GM19193 (cell line): ENCODE measurements around the gene TLL1.

Experiments
- POLR2A ChIP-seq: IDR thresholded peaks from 4 replicates; pipeline ENCODE4 v1.6.1; 2011; ENCODE audit not compliant: insufficient read depth, insufficient read length; ENCODE audit errors: extremely low read depth

TLL1 gene

DNA sequence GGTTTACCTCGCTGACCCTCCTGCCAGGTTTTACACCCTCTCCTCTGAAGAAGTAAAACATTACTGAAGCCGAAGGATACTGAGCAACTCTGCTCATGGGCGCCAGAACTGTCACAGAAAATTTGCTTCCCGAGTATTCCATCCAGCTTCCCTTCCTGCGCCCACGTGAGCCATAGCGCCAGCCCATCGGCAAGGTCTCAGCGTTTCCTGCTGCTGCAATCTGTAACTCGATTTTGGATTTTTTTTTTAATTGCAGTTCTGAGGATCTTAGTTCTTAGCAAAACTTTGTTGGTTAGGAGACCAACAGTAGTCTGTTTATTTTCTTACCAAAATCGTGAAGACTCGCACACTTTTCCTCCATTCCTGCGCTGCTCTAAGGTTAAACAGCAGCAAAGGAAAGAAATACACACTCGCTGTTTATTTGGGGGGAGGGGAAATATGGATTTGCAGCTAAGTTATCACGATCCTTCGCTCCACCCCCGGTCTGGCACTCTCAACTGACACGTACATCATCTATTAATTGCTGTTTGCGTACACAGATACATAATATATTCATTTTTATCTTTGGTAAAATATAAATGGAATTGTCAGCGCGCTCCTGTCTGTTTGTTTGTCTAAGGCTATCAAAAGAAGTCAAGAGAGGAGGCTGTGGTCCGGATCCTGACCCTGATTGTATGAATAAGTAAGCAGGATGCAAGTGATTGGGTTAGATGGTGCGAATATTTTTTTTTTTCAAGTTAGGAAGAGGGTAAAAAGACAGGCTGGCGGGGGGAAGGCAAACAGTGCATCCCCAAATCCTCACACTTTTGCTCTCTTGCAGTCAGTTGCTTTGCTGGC is at the start of gene TLL1:
TSS of gene TLL1 (plus strand) at position 777 of the 837 bp plus-strand sequence. CDS start 668 bp downstream, outside the sequence.
- TF ChIP-seq POLR2A: no peak

DNA sequence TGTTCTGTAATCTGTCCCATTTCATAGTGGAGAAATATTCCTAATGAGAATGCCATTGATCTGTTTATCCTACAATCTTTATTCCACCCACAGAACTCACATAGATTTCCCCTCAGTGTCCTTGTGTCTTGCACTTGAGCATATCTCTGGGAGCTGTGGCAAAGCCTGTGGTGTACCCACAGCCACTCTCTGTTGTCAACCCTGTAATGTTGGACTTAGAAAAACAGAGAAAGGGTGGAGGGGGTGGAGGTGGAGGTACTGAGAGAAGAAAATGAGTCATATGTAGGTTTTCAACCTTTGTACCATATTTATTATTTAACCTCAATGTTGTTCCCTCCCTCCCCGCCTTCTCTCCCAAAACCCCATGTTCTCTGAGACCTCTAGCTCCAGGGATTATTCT is 46.9 kb upstream of the TLL1 start:
- no peak for TF ChIP-seq POLR2A

DNA sequence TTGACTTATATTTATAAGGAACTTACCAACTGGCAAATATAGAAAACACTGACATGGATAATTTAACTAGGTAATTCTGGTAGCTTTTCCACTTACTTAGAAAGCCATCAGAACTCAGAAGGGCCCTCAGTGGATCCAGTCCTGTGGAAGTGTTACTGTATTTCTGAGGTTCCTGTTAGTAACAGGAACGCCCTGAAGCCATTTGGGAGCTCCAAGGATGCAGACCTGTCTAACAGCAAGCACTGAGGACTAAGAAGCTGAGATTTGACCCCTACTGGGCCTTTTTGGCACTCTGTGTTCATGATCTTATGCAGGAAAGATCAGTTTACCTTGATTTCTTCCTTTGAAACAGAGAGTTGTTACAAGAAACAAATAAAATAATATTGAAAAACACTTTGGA is 46.0 kb upstream of the TLL1 start:
- no peak for TF ChIP-seq POLR2A

DNA sequence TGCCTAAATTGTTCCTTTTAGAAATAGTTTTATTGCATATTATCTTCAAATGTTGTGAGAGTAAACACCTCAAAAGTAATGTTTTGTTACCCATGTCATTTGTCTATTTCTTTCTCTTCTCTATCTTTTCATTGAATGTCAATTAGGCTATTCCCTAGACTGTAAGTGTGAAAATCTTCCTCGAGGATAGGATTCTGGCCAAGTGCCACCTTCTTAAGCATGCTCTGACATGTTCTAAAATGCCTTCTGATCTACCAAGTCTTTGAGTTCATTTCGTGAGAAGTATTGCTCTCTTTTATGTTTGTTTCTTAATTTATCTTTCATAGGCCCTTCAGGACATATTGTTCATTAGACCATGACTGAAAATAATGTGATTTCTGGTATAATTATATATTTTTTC is 44.1 kb upstream of the TLL1 start:
- no peak for TF ChIP-seq POLR2A

DNA sequence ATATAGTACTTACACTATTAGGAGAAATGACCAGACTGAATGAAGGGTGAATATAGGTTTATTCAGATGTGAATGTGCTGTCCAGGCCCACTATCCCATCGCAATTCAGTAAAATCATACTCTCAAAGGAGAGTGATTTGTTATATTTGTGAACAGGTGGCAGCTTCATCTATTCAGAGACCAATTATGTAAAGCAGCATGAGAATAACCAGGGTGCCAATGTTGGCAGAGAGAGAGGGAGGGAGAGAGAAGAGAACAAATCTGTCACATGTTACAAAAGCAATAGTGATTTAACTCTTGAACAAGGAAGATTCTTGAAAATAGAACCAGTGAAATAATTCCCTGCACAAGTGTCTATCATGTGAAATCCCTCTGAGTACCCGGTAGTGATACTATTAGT is 38.9 kb upstream of the TLL1 start:
- no peak for TF ChIP-seq POLR2A

DNA sequence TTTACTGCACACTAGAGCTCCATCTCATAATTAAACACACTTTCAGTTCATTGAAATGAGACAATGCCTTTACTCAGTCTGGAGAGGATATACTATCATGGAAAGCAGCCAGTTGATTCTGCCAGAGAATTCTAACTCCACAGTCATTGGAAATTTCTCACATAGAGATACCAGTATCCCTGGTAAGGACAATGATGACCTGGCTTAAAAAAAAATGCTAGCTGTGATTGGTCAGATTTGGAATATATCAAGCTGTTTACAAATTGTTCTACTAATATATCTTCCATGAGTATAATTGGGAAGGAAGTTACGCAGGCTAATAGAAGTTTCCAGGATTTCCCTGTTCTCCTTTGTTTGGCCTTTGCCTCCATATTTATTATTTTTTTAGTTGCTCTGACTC is 34.5 kb upstream of the TLL1 start:
- TF ChIP-seq POLR2A: no peak

DNA sequence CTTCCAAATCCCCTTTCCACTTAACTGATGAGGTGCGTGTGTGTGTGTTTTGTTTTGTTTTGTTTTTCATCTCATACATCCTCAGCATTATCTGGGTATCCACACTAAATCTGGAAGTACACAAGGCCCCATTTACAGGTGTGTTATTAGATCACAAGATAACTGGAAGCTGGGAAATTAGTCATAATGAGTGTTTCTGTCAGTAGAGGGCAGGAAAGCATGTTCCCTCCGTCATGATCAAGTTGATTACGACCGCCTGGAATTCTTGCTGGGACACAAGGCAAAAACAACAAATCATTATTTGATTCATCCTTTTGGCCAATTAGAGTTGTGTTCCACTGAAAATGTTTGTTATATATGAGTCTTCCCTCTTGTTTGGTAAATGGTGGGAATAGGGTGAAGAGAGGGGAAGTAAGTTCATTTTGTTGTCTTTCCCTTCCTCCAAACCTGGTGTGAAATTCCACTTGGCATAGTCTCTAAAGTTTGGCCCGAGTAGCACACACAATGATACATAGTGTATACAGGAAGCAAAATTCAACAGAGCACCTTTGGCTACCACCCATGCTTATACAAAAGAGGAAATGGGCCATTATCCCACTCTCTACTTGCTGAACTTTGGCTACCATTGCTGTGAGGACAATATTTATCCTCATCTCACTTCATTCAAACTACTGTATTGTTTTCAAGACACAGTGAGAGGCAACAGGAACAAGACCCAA is 33.3 kb upstream of the TLL1 start:
- TF ChIP-seq POLR2A: no peak

DNA sequence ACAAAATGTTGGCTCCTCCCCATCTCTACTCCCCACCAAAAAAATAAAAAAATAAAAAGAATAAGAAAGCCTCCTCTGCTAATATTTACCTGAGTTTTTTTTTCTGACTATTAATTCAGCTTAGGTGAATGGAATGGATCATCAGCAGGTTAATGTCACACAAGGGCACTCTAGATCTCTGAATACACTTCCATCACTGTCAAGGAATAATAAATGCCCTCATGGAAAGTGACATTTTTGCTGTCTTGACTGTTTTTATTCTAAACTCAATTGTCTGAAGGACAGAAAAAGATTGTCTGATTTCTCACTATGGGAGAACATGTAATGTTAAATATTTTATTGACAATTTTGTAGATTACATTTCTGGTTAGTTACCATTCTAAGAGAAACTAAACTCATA is 30.4 kb upstream of the TLL1 start:
- TF ChIP-seq POLR2A: no peak

DNA sequence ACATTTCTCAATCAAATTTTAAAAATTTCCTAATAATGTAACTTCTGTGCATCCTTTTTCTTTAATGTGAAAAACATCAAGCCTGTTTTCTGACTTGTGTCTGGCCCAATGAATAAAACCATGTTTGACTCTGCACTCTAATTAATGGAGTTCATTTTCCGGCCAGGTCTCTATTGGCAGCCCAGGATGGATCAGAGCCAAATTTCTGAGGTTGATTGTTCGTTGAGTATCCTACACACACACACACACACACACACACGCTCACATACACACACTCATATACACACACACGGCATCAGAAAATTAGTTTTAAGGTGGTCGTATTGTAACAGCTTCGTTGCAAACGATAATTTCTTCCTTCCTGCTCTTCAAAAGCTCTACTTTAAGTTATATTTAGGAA is 28.9 kb upstream of the TLL1 start:
- TF ChIP-seq POLR2A: no peak

DNA sequence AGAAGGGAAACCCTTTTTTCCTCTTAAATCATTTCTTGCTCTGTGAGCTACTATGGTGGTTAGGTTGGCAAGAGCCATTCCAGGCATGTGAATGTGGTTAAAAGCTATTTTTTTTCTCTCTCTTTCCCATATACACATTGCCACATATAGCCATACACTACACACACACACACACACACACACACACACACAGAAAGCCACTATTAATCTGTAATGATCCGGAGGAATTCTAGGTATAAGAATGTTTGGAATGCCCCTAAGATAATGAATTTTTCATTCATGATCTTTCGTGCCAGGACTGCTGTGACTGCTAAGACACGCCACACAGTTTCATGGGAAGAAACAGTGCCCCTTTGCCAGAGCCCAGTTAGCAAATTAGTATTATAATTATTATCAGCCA is 21.8 kb upstream of the TLL1 start:
- TF ChIP-seq POLR2A: no peak

DNA sequence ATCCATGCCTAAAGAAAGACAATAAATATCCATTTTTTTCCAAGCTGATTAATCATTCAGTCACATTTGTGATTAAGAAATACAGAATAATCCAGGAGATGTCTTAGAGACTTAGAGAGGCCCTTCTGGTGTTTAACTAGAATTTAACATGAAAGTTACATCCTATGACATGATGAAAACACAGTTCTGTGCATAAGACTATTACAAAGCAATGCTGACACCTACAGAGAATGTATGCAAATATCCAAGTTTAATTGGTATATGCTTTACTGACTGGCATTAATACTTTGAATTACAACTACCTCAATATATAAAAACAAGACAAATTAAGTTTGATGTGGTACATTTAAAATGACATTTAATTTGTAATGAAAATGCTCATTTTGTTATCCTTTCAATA is 17.8 kb upstream of the TLL1 start:
- TF ChIP-seq POLR2A: no peak

DNA sequence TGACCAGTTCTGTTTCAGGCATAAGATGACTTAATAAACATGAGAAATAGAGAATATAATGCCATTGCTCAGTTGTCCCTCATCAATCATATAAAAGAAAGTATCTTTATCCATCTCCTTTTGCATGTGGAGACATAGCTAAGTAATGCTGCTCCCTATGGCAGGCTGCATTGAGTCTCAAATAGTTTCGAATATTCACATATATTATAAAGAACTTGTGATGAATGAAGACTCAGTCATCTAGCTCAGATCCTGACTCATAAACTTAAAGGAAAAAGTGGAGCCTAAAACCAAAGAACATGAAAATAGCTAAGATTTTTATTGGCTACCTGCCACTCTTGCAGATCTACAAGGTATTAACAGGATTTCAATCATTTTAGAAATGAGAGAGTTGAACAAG is 11.7 kb upstream of the TLL1 start:
- no peak for TF ChIP-seq POLR2A

DNA sequence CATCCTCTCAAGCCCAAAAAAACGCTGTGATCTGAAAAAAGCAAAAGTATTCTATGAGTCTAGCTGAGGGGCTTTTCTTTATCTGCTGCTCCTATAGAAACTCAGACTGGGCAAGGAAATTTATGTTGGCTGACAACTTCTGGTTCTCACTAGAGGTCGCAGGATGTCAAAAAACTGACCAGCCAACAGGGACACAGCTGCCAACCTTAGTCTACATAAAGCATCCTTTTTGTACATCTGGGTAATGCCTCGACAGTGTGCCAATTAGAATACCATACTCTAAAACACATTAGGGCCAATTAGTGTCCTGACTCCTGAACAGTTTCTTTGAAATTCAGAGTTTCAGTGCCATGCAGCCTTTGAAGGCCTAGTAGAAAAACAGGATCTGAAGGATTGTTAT is 8.8 kb upstream of the TLL1 start:
- TF ChIP-seq POLR2A: no peak

DNA sequence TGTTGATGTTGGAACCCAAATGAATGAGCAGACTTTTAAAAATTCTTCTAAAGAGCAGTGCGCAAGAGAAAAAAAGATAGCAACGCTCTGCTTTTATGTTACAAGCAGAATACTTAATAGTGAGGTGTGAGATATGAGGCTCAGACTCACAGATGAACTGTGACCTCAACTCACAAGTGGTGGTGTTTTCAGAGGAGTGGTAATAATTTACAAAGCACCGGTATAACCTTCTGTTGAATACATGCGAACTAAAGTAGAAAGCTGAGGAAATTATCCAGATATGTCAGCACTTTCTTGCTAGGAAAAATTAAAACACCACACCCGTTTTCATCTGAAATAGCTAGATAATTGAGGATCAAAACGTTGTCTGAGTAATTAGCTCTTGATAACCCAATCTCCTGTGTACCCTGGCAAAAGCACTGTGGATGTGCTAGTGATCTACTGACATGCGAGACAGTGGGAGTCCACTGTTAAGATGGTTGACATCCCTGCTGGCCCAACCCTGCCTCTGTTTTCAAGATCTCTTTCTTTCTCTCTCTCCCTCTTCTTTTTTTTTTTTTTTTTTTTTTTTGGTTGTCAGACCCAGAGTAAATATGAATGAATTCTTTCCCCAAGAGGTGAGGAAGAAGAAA is 6.9 kb upstream of the TLL1 start:
- no peak for TF ChIP-seq POLR2A

DNA sequence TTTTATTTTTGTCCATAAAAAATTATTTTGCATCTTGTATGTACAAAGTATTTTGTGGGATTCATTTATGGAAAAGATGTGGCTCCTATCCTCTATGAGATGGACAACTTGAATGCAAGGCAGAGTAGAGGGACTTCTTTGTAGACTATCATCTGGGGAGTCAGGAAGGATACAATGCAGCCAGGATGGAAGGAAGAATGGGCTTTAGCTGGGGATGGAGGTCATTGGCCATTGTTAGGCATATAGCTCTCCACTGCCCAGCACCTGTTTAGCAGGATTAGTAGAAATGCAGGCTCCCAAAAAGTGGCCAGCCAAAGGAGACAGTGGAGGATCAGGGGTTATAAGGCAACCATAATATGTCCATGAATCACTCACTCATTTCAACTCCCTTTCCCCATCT is 5.1 kb upstream of the TLL1 start:
- no peak for TF ChIP-seq POLR2A
